ACC112 (cell line): Measurements from ENCODE around the gene USP3.

Source experiments
- H2AFZ ChIP-seq: fragments of 200-600 bp; sonication (generic); one replicate; pipeline ENCODE4 v1.6.0; 2017; ENCODE audit warnings: antibody characterized with exemption, low read length; ENCODE audit not compliant: unreplicated experiment
- H3K27ac ChIP-seq: fragments of 200-600 bp; sonication (generic); 2 replicates; pipeline ENCODE4 v1.5.1; 2014; ENCODE audit warnings: low read depth, mild to moderate bottlenecking, antibody characterized with exemption, low read length, moderate library complexity
- H3K27me3 ChIP-seq: fragments of 200-600 bp; sonication (generic); 2 replicates; pipeline ENCODE4 v1.6.1; 2014; ENCODE audit warnings: mild to moderate bottlenecking, antibody characterized with exemption, low read length, moderate library complexity, mixed read lengths; ENCODE audit not compliant: insufficient read depth
- H3K36me3 ChIP-seq: fragments of 200-600 bp; sonication (generic); 2 replicates; pipeline ENCODE4 v1.6.1; 2016; ENCODE audit warnings: mild to moderate bottlenecking, antibody characterized with exemption, low read length, moderate library complexity, mixed read lengths; ENCODE audit not compliant: insufficient read depth
- H3K4me1 ChIP-seq: fragments of 200-600 bp; sonication (generic); one replicate; pipeline ENCODE4 v1.6.1; 2016; ENCODE audit warnings: low read length, mixed read lengths; ENCODE audit not compliant: insufficient read depth, unreplicated experiment, control insufficient read depth
- H3K4me3 ChIP-seq: fragments of 200-600 bp; sonication (generic); 2 replicates; pipeline ENCODE4 v1.5.1; 2014; ENCODE audit warnings: mild to moderate bottlenecking, low read depth, low read length
- H3K79me2 ChIP-seq: fragments of 200-600 bp; sonication (generic); one replicate; pipeline ENCODE4 v1.6.0; 2016; ENCODE audit warnings: low read length; ENCODE audit not compliant: control insufficient read depth, unreplicated experiment, insufficient read depth

USP3 gene

DNA sequence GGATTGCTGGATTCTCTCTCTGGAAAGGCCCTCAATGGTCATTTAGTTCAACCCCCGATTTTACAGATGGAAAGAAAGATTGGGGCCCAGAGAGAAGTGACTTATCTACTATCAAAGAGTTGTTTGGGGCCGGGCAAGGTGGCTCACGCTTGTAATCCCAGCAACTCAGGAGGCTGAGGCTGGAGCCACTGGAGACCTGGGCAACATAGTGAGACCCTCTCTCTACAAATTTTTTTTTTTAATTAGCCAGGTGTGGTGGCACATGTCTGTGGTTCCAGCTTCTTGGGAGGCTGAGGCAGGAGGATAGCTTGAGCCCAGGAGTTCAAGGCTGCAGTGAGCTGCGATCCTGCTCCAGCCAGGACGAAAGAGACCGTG is 5.2 kb upstream of the USP3 start:
- Histone ChIP-seq H3K27me3 (no peaks in the 10 kb centered on the region), H2AFZ (no peak overlapping the region), H3K4me1 (peaks cover 29% of the 10 kb centered on the region)

GRCh38 chr15:63499611-63500010 is 4.8 kb upstream of the USP3 start:
- Histone ChIP-seq H3K27me3 (no peaks in the 10 kb centered on the region), H3K36me3 (no peaks in the 10 kb centered on the region), H3K79me2 (no peaks in the 10 kb centered on the region), H3K4me1 (peaks cover 29% of the 10 kb centered on the region), H2AFZ (no peak overlapping the region), H3K4me3 (no peak overlapping the region), H3K27ac (no peak overlapping the region)

More for the DNA sequence above, 5.2 kb upstream of the USP3 start:
- no peaks in the 10 kb centered on the region for H3K79me2 ChIP-seq
- no peak overlapping the region for H3K4me3 ChIP-seq
- no peak overlapping the region for H3K27ac ChIP-seq
- no peaks in the 10 kb centered on the region for H3K36me3 ChIP-seq

GRCh38 chr15:63500265-63501250 is 3.8 kb upstream of the USP3 start:
- no peaks in the 10 kb centered on the region for H3K36me3 ChIP-seq
- peaks cover 6% of the 10 kb centered on the region for H3K79me2 ChIP-seq
- peak overlapping the region; percentile 98 for H3K27ac ChIP-seq
- peak overlapping the region; percentile 62 for H3K4me3 ChIP-seq
- peak overlapping the region; percentile 95 for H2AFZ ChIP-seq
- H3K4me1 ChIP-seq = peaks cover 29% of the 10 kb centered on the region
- no peaks in the 10 kb centered on the region for H3K27me3 ChIP-seq

- no peaks in the 10 kb centered on the region for H3K27me3 ChIP-seq
- peak overlapping the region; percentile 98 for H3K27ac ChIP-seq
- no peaks in the 10 kb centered on the region for H3K36me3 ChIP-seq
- peak overlapping the region; percentile 95 for H2AFZ ChIP-seq
- H3K4me1 ChIP-seq = peaks cover 34% of the 10 kb centered on the region
- peak overlapping the region; percentile 62 for H3K4me3 ChIP-seq
- H3K79me2 ChIP-seq = peaks cover 15% of the 10 kb centered on the region
Measured at GRCh38 chr15:63501256-63502089, 2.9 kb upstream of the USP3 start.

DNA sequence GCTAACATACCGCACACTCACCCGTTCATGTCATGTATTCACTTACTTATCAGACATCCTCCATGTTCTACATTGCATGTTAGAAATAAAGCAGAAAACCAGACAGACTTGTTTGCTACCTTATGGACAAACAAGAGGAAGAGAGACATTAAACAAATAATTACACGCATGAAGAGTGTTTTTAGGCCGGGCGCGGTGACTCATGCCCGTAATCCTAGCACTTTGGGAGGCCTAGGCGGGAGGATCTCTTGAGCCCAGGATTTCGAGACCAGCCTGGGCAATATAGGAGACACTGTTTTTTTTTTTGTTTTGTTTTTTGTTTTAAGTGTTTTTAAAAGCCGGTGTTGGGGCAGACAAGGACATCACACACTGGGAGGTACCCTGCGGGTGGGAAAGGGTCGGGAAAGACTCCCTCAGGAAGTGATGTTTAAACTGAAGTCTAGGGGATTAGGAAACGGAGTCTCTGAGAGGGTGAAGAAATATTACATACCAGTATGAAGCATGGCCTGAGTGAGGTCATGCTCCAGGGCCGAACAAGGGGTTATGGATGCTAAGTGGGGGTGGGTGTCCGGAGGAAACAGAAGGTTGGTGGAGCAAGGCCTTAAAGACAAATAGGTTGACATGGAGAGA is 2.1 kb upstream of the USP3 start:
- Histone ChIP-seq H3K4me1 (peaks cover 38% of the 10 kb centered on the region), H3K27me3 (no peaks in the 10 kb centered on the region), H3K79me2 (peaks cover 23% of the 10 kb centered on the region), H3K4me3 (peak overlapping the region; percentile 62), H3K27ac (peak overlapping the region; percentile 98), H3K36me3 (no peaks in the 10 kb centered on the region), H2AFZ (no peak overlapping the region)

DNA sequence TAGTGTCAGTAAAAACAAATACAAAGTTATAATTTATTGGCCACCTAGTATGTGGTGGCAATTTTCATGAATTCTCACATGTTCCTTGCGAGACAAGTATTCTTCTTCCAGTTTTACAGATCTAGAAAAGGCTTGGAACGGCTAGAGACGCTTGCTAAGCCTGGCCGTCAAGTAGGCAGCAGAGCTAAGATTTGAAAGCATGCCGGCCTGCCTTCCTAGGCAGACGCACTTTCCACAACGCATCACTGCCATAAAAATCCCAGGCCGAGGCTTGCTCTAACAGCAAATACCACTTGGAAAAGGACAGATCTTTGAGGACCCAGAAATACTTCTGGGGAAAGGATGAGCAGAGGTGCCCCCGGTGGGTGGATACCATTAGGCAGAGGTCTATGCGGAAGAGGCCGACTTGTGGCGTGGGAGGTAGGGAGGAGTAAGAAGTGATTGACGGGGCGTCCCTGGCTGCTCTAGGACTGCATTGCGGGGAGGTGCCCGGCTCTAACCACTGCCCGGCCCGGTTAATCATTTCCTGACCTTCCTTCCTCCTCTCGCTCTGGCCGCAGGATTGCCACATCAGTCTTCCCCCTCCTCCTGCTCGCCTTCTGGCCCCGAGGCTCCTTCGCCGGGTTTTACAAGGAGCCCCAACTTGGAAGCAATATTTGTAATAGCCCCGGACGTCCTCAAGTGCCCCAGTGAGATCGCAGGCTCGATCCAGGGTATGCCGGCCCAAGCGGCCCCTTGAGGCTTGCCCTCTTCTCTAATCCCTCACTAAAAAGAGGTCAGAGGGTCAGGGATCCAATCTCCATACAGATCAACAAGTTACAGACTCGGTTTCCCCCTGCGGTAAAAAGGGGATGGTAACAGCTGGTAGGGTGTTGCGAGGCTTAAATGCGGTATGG is 1.3 kb upstream of the USP3 start:
- H2AFZ ChIP-seq = peak overlapping the region; percentile 17
- H3K27me3 ChIP-seq = no peaks in the 10 kb centered on the region
- H3K4me1 ChIP-seq = peaks cover 45% of the 10 kb centered on the region
- peaks cover 32% of the 10 kb centered on the region for H3K79me2 ChIP-seq
- peak overlapping the region; percentile 90 for H3K4me3 ChIP-seq
- H3K36me3 ChIP-seq = no peaks in the 10 kb centered on the region
- H3K27ac ChIP-seq = peak overlapping the region; percentile 98

- Histone ChIP-seq H3K27ac (peak overlapping the region; percentile 98), H3K36me3 (no peaks in the 10 kb centered on the region), H3K4me1 (peaks cover 52% of the 10 kb centered on the region), H3K79me2 (peaks cover 39% of the 10 kb centered on the region), H2AFZ (peak overlapping the region; percentile 62), H3K4me3 (peak overlapping the region; percentile 90), H3K27me3 (no peaks in the 10 kb centered on the region)
Measured at GRCh38 chr15:63503739-63504246, 600 bp upstream of the USP3 start.

GRCh38 chr15:63504979-63505841 is 817 bp downstream of the USP3 start:
- peak overlapping the region; percentile 79 for H3K27ac ChIP-seq
- no peaks in the 10 kb centered on the region for H3K36me3 ChIP-seq
- H3K79me2 ChIP-seq = peaks cover 50% of the 10 kb centered on the region
- H2AFZ ChIP-seq = peak overlapping the region; percentile 42
- H3K27me3 ChIP-seq = no peaks in the 10 kb centered on the region
- peak overlapping the region; percentile 90 for H3K4me3 ChIP-seq
- peaks cover 64% of the 10 kb centered on the region for H3K4me1 ChIP-seq

DNA sequence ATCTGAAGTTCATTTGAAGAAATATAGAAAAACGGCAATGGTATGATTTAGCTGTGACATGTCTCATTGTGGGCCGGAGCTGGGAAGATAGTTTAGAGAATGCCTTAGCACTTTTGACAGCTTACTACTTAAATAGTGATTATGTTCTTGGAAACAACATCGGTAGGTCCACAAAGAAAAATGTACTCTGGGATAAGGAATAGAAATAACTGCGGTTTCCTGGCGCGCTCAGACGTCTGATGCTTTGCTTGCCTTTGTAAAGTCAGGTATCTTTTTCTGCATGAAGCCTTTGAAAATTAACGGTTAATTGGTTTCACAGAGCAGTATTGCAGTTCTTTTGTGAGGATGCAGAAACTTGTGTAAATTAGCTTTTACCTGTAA is 1.4 kb downstream of the USP3 start:
- Histone ChIP-seq H3K4me3 (peak overlapping the region; percentile 90), H3K79me2 (peaks cover 56% of the 10 kb centered on the region), H3K27me3 (no peaks in the 10 kb centered on the region), H3K27ac (peak overlapping the region; percentile 79), H2AFZ (peak overlapping the region; percentile 42), H3K36me3 (no peaks in the 10 kb centered on the region), H3K4me1 (peaks cover 66% of the 10 kb centered on the region)
